Ascending aorta (tissue), 2 donors: Measurements from ENCODE around the gene PIEZO2. TPM values are rescaled to one million over a fixed set of nuclear protein-coding genes. Genes with fewer than 3 reads are reported as not detected.

Experiments used
- DNase-seq, 2 donors: peaks; one replicate each; pipeline ENCODE4 v3.0.0-alpha.2; 2019; ENCODE audit warnings: low spot score in 2 of 2
- H3K27ac ChIP-seq, 2 donors: fragments of 200-600 bp; sonication (generic); one replicate each; pipeline ENCODE4 v1.5.1; 2016 to 2017; ENCODE audit warnings: mild to moderate bottlenecking in 1 of 2
- H3K27me3 ChIP-seq: fragments of 200-600 bp; sonication (generic); one replicate; pipeline ENCODE4 v1.5.1; 2017
- H3K36me3 ChIP-seq, 2 donors: fragments of 200-600 bp; sonication (generic); one replicate each; pipeline ENCODE4 v1.5.1; 2016
- H3K4me1 ChIP-seq, 2 donors: fragments of 200-600 bp; sonication (generic); one replicate each; pipeline ENCODE4 v1.5.1; 2016 to 2017; ENCODE audit warnings: mild to moderate bottlenecking in 1 of 2
- H3K4me3 ChIP-seq, 2 donors: fragments of 200-600 bp; sonication (generic); one replicate each; pipeline ENCODE4 v1.5.1; 2016 to 2017; ENCODE audit warnings: mild to moderate bottlenecking in 1 of 2
- H3K9me3 ChIP-seq, 2 donors: fragments of 200-600 bp; sonication (generic); one replicate each; pipeline ENCODE4 v1.5.1; 2016
- intact Hi-C: fragments of 100-400 bp; cut with DNase I; formaldehyde crosslinking; loops from one replicate; pipeline ENCODE4 v1.15.1; 2023
- total RNA-seq: library from RNA; depleted of rRNA; stranded (reverse); fragments of >200 nt; gene quantifications from one replicate; pipeline ENCODE4 v1.1.0, GENCODE V29; 2016
- TF ChIP-seq, protein P1 (sequence below), 3 experiments: fragments of 200-600 bp in 2 of 3; fragments of 450-650 bp in 1 of 3; sonication (generic) in 2 of 3; IDR thresholded peaks; one replicate each; pipeline ENCODE4 v1.5.1; 2016 to 2019; ENCODE audit warnings: antibody characterized with exemption in 3 of 3, mild to moderate bottlenecking in 1 of 3, moderate library complexity in 1 of 3

PIEZO2 gene
- total RNA-seq, 1 donor from 2014 or later: 3.1 TPM

DNA sequence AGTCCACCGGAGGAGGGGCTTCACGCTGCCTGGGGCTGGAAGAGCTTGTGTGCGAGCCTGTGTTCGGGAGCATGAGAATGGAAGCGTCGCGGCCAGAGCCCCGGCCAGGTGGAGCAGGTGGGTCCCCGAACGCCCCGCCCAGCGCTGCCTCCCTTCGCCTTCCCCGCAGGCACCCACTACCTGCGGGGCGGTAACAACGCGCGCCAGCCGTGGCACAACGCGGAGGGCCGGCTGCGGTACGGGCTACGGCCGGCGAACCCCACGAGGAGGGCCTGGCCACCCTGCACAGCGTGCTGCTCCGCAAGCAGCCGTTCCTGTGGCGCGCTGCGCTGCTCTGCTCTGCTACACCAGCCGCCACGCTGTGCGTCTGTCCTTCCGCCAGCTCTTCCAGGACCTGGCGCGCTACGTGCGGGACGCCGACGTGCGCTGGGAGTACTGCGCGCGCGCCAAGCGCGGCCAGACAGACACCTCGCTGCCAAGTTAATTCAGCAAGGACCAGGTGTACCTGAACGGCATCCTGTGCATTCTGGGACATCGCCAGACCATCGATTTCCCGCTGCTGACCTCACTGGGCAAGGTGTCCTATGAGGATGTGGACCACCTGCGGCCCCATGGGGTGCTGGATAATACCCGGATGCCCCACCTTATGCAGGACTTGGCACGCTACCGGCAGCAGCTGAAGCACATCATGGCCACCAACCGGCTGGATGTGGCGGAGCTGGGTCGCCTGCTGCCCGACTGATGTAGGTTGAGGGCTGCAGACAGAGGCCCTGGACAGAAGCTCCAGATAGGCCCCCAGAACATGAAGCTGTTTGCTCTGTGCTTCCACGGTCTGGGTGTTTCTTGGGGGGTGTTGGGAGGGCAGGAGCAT is 422.9 kb downstream of the PIEZO2 start:
- TF ChIP-seq, protein P1, sequence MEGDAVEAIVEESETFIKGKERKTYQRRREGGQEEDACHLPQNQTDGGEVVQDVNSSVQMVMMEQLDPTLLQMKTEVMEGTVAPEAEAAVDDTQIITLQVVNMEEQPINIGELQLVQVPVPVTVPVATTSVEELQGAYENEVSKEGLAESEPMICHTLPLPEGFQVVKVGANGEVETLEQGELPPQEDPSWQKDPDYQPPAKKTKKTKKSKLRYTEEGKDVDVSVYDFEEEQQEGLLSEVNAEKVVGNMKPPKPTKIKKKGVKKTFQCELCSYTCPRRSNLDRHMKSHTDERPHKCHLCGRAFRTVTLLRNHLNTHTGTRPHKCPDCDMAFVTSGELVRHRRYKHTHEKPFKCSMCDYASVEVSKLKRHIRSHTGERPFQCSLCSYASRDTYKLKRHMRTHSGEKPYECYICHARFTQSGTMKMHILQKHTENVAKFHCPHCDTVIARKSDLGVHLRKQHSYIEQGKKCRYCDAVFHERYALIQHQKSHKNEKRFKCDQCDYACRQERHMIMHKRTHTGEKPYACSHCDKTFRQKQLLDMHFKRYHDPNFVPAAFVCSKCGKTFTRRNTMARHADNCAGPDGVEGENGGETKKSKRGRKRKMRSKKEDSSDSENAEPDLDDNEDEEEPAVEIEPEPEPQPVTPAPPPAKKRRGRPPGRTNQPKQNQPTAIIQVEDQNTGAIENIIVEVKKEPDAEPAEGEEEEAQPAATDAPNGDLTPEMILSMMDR (IDR thresholded peaks at IDR 0.05): no peak
- Histone ChIP-seq H3K27ac (no peak overlapping the region), H3K36me3 (no peaks in the 10 kb centered on the region), H3K4me3 (no peak overlapping the region), H3K9me3 (no peaks in the 10 kb centered on the region), H3K27me3 (no peaks in the 10 kb centered on the region), H3K4me1 (no peaks in the 10 kb centered on the region)
- intact Hi-C loops: no loop called here
- no peak for DNase-seq

GRCh38 chr18:10724666-10725065 is 424.7 kb downstream of the PIEZO2 start:
- Histone ChIP-seq H3K36me3 (no peaks in the 10 kb centered on the region), H3K9me3 (no peaks in the 10 kb centered on the region), H3K27me3 (no peaks in the 10 kb centered on the region), H3K4me3 (no peak overlapping the region), H3K4me1 (no peaks in the 10 kb centered on the region), H3K27ac (no peak overlapping the region)
- intact Hi-C loops: no loop called here
- TF ChIP-seq, protein P1 (IDR thresholded peaks at IDR 0.05): no peak
- DNase-seq: no peak

DNA sequence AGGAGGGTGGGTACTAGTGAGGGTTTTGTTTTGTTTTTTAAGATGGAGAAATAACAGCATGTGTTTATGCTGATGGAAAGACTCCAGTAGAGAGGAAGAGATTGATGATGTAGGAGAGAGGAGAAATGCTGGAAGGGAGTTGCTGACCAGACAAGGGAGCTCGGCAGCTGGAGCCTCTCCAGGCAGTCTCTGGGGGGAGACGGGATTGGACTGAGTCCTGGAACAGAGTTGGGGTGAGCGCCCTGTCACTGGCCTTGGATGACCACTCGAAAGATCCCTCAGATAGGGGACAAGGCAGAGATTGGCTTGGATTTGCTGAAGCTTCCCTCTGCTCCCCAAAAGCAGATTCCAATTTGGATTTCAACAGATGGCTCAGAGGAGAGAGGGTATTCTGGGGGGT is 425.9 kb downstream of the PIEZO2 start:
- intact Hi-C loops: no loop called here
- Histone ChIP-seq H3K4me3 (no peak overlapping the region), H3K4me1 (no peaks in the 10 kb centered on the region), H3K9me3 (no peaks in the 10 kb centered on the region), H3K27ac (no peak overlapping the region), H3K27me3 (no peaks in the 10 kb centered on the region), H3K36me3 (no peaks in the 10 kb centered on the region)
- DNase-seq: no peak
- TF ChIP-seq, protein P1 (IDR thresholded peaks at IDR 0.05): no peak

DNA sequence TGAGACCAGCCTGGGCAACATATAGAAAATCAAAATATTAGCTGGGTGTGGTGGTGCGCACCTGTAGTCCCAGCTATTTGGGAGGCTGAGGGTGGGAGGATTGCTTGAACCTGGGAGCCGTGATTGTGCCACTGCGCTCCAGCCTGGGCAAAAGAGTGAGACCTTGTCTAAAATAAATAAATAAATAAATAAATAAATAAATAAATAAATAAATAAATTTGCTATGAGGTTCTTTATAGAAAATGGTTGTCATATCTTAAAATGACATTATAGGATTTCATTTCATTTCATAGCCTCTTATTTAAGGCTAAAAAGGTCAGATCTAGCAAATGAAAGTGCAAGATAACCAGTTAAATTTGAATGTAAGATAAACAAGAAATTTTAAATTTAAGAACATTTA is 430.6 kb downstream of the PIEZO2 start:
- intact Hi-C loops: no loop called here
- no peak for DNase-seq
- no peaks in the 10 kb centered on the region for H3K9me3 ChIP-seq
- H3K27me3 ChIP-seq: no peaks in the 10 kb centered on the region
- H3K4me1 ChIP-seq: no peaks in the 10 kb centered on the region
- no peaks in the 10 kb centered on the region for H3K36me3 ChIP-seq
- H3K27ac ChIP-seq: no peak overlapping the region
- TF ChIP-seq, protein P1 (IDR thresholded peaks at IDR 0.05): no peak
- no peak overlapping the region for H3K4me3 ChIP-seq

GRCh38 chr18:10715791-10716190 is 433.6 kb downstream of the PIEZO2 start:
- Histone ChIP-seq H3K9me3 (no peaks in the 10 kb centered on the region), H3K4me1 (no peaks in the 10 kb centered on the region), H3K36me3 (no peaks in the 10 kb centered on the region), H3K4me3 (no peak overlapping the region), H3K27ac (no peak overlapping the region), H3K27me3 (no peaks in the 10 kb centered on the region)
- intact Hi-C loops: no loop called here
- DNase-seq: no peak
- TF ChIP-seq, protein P1 (IDR thresholded peaks at IDR 0.05): no peak
